GM21576 (cell line): ENCODE measurements around the gene EXOC1.
"Not testable (repeated sequence)": the region's sequence is repeated elsewhere in the genome, so short reads cannot be mapped to it uniquely, and the experiment has no call there.

ENCODE experiments used
- ATAC-seq: cut with Tn5 transposase; IDR thresholded peaks from one replicate; pipeline ENCODE4 v1.9.1; 2021; ENCODE audit warnings: mild to moderate bottlenecking, moderate library complexity; ENCODE audit not compliant: unreplicated experiment

The EXOC1 gene, protein sequence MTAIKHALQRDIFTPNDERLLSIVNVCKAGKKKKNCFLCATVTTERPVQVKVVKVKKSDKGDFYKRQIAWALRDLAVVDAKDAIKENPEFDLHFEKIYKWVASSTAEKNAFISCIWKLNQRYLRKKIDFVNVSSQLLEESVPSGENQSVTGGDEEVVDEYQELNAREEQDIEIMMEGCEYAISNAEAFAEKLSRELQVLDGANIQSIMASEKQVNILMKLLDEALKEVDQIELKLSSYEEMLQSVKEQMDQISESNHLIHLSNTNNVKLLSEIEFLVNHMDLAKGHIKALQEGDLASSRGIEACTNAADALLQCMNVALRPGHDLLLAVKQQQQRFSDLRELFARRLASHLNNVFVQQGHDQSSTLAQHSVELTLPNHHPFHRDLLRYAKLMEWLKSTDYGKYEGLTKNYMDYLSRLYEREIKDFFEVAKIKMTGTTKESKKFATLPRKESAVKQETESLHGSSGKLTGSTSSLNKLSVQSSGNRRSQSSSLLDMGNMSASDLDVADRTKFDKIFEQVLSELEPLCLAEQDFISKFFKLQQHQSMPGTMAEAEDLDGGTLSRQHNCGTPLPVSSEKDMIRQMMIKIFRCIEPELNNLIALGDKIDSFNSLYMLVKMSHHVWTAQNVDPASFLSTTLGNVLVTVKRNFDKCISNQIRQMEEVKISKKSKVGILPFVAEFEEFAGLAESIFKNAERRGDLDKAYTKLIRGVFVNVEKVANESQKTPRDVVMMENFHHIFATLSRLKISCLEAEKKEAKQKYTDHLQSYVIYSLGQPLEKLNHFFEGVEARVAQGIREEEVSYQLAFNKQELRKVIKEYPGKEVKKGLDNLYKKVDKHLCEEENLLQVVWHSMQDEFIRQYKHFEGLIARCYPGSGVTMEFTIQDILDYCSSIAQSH

DNA sequence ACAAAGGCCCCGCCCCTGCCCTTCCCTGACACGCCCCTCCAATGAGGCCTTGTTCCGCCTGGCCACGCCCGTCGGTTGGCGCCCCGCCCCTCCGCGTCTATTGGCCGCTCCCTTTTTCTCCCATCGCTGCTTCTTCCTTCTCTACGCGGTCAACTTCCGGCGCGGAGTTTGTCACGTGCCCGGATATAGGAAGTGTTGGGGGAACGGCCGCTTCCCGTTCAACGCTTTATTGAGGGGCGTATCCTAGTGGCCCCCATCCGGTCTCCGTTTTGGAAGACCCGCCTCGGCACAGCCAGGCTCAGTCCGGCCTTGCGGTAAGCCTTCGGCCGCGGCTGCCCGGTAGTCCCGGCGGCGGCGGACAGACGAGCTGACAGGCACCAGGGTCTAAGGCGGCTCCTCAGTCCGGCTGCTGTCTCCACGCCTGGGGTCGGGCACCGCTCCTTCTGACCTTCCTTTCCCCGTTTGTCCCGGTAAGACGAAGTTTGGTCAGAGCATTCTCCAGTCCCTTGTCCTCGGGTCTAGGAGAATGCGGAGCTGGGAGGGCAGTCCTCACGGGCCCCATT lies at the start of gene EXOC1:
EXOC1 (plus strand) TSS at position 165 of the 563 bp plus-strand sequence. CDS start 4,676 bp downstream, outside the sequence.
- ATAC-seq, result peak; percentile 98

DNA sequence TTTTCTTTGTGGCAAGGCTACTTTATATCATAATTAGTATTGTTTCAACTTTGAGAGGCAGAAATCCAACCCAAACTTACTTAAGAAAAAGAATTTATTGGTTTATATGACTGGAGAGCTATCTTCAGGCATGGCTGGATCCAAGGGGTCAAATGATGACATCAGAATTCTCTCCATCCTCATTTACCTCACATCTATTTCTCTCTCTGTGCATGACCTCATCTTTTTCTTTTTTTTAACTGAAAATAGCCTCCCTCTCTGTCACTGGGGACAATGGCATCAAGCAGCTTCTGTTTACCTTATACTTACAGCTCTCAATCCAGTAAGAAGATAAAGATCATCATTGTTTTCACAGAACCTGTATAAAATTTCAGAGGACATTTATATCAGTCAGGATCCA lies 45.9 kb upstream of the EXOC1 start:
- ATAC-seq, result no peak

DNA sequence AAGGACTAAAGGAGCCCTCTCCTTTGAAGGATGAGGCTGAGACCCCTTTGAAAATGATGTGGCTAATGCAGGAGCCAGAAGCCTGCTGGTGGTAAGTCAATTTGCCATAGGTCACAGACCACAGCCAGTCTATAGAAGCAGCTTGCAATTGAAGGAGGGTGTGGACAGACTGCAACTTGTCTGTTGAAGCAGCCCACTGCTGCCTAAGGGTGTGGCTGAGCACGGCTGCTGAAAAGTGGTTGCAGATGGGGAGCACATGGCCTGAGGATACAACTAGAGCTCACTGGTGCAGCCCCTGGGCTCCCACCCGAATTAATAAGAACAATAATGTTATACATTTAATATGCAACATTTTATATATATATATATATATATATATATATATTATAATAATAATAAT lies 45.3 kb upstream of the EXOC1 start:
- no peak for ATAC-seq

DNA sequence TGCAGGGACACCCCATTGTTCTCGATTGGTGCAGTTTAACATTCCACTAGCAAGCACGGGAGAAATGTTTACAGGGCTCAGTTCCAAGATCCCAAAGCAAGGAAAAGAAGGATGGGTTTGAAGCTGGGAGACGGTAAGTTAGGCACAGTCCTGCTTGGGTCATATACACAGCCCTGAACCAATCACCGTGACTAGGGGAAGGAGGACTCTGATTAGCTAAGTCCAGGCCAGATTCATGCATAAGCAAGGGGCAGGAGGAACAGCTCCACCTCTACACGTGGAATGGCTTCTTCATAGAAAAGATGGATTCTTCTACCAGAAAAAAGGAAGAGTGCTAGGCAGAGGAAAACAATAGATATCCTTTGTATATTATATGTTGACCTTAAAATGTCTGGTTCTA lies 44.8 kb upstream of the EXOC1 start:
- ATAC-seq, result no peak

DNA sequence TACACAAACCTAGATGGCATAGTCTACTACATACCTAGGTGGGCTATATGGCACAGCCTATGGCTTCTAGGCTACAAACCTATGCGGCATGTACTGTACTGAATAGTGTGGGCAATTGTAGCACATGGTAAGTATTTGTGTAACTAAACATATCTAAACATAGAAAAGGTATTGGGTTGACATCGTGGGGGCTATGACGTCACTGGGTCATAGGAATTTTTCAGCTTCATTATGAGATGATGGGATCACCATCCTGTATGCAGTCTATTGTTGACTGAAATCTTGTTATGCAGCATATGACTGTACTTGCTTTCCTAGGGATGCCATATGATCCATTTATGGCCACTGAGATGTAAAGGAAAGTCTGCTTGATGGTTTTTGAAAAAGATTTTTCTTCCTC lies 35.8 kb upstream of the EXOC1 start:
- ATAC-seq, result no peak

DNA sequence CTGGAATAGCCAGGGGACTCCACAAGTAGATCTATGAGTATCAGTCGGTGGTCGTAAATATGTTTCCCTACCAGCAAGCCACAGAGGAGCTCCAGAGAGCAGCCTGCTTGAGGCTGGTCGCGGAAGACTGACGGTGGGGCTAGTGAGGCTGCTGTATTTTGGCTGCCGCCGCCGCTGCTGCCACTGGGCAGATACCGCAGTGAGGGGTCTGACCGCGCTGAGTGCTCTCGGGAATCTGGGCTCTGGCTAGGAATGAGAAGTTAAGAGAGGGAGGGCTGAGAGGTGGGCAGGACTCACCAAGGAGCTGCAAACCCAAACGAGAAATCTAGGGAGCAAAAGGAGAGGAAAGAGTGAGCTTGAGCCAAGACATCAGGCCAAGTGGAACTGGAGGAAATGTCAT lies 33.8 kb upstream of the EXOC1 start, which contains the start of gene EXOC1L:
EXOC1L (plus strand) TSS at position 157 of the 400 bp plus-strand sequence; CDS start at position 394, 237 bp downstream.
- ATAC-seq, result no peak

DNA sequence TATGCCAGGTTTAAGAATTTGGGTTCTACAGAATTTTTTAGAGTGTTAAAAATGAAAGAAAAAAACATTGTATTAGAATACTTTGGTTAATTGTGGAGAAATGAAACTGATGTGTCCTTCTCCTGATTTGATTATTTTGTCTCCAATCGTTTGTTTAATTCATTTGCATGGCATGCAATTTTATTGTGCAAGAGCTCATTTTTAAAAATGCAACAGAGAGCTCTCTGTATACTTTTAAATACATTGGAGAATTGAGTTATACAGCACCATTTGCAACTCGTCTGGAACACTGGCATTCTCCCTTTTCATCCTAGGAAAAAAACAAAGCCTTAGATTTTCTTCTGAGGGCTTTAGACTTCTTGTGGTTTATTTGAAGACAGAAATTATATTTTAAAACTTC lies 33.2 kb upstream of the EXOC1 start:
- ATAC-seq, result no peak

DNA sequence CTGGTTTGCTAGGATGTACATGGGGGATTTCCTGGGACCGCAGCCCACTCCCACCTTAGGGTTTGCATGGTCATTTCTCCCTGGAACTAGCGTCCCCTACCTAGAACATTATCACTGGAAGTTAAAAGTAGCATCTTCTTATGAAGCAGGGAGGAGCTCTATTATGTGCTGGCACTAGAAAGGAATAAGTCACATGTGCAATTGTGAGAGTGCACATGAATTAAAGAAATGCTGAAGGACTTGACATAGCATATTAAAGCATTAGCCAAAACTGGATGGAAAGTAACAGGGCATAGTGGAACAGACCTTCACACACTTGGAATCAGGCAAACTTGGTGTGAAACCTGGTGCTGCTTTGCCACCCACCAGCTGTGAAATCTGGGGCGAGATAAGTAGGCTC lies 31.1 kb upstream of the EXOC1 start:
- no peak for ATAC-seq

DNA sequence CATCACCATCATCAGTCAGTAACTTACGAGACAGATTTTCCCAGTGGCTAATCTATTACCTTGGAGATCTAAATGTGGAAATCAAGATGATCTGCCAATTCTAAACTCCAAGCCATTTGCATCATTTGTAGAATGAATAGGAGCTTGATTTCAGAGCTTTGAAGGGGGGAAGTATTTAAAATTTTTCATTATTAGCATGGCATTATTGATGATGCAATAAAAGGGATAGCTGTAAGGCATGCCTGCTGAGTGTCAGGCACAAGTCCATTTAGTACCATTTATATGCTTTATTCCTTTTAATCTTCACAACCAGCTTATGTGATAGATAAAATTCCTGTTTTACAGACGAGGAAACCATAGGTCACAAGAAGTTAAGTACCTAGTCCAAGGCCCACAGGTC lies 28.6 kb upstream of the EXOC1 start:
- no peak for ATAC-seq

DNA sequence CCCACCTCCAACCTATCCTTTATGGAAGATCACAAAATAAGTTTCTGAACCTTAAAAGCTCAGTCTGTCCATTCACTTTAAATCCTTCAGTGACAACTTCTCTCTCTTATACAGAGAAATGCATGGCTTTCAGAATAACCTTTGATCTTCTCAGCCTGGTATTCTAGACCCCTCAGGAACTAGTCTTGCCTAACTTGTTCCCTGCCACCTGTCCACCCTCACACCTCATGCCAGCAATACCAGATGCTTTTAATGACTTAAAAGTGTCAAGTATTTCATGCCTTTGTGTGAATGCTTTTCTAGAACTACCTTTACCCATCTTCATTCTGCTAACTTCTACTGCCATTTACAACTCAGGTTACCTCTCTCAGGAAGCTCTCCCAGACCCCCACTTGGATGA lies 26.5 kb upstream of the EXOC1 start:
- ATAC-seq, result no peak

DNA sequence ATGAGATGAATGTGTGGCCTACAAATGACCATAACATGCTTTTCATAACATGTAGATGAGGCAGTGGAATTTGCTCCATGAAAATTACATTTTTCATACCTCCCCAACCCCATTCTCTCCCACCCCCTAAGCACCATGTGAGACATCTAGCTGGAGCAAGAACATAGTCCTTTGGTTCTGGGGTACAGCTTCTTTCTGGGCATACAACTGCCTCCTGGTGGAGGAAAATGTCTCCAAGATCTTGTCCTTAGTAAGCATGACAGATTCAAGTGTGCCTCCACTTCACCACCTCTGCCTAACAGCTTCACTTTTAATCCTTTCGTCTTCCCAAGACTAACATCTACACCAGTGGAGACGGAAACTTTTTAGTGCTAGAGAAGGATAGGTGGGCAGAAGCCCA lies 25.9 kb upstream of the EXOC1 start:
- ATAC-seq, result no peak

DNA sequence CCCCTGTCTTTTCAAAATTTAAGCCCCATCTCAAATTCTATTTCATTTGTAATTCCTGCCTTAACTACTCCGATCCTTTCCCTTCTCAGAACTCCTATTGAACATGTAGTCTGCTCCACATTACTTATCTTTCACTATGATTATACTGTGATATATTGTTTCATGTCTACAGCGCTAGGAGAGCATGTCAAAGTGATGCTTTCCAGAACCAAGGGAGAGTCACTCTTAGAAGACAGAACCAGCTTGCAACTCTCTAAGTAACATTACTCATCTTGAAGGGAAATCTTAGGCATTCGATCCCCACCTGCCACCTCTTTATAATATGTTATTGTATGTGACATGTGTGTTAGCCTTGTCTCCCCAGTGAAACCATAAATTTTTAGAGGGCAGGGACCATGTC lies 23.4 kb upstream of the EXOC1 start:
- ATAC-seq, result no peak

DNA sequence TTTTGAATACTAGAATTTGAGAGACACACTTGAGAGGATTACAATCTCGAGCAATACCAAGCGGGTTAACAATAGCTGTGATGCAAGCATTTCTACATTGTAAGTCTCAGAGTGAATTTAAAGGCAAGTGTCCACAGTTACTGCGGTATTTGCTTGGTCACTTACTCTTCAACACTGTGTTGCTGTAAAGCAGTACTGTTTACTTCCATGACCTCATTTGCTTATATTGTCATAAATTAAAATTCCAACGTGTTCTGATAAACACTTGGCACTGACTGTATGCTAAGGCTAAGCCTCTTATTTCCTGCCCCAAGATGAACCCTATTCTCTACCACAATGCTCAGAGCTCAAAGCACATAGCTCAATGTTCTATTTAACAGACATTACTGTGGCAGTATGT lies 22.7 kb upstream of the EXOC1 start:
- no peak for ATAC-seq

DNA sequence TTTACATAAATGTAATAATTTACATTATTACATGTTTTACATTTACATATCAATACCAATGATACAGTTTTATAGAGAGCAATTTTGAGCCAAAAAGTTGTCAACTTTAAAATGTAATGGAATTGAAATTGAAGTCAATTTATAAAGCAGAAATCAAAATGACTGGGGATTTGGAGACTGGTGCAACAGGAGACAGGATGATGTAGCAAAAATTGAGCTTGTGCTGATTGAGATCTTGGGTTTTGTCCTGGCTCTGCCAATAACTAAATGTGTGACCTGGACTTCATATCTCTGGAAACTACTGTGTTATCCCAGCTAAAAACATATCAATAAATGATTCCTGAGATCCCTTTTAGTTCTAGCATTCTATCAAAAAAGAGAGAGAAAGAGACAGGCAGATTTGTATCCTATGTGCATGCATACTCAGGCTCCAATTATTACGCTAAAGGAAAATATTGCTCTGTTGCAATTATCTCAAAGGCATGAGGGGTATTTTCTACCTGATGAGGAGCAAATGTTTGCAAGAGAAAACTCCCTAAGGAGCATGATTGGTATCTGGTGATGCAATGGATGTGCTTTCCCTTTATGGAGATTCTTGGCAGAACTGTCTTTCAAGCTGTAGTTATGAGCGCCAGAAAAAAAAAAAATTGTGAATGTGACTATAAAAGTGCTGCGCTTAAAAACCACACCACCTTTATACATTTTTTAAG lies 19.2 kb upstream of the EXOC1 start:
- ATAC-seq, result no peak

DNA sequence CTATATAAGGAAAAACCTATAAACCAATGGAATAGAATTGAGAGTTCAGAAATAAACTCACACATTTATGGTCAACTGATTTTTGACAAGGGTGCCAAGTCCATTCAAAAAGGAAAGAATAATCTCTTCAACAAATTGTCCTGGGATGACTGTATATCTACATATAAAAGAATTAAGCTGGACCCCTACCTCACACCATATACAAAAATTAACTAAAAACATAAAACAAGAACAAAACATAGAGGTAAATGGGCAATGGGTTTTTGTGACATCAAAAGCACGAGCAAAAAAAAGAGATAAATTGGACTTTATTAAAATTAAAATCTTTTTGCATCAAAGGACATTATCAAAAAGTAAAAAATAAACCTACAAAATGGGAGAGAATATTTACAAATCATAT lies 15.5 kb upstream of the EXOC1 start:
- no peak for ATAC-seq

DNA sequence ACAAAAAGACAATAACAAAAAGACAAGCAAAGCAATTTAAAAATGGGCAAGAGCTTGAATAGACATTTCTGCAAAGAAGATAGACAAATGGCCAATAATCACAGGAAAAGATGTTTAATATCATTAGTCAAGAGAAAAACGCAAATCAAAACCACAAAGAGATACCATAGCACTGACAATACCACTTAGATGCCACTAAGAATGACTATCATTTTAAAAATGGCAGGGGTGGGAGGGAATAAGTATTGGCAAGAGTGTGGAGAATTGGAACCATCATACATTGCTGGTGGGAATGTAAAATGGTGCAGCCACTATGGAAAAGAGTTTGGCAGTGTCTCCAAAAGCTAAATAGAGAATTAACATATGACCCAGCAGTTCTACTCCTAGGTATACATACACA lies 15.1 kb upstream of the EXOC1 start:
- ATAC-seq, result no peak

DNA sequence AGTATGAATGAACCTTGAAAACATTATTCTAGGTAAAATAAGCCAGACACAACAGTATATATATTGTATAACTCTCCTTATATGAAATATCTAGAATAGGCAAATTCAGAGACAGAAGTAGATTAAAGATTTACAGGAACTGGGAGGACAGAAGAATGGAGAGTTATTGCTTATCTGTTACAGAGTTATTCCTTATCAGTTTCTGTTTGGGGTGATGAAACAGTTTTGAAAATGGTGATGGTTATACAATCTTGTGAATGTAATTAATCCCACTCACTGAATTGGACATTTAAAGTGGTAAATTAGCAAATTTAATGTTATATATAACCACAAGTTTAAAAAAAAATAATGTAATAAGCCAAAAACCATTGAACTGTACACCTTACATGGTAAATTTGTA lies 14.5 kb upstream of the EXOC1 start:
- no peak for ATAC-seq

DNA sequence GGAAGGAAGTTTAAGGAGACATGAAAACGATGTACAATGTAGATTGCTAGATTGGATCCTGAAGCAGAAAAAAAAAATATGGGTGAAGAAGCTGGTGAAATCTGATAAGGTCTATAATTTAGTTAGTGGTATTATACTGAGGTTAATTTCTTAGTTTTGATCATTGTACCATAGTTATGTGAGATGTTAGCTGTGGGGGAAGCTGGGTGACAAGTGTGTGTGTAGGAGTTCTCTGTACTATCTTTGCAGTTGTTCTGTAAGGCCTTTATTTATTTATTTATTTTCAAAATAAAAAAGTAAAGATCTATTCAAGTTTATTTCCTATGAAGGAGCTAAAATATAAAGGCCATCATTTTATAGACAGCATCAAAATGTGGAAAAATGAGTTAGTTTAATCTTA lies 12.5 kb upstream of the EXOC1 start:
- ATAC-seq, result no peak

DNA sequence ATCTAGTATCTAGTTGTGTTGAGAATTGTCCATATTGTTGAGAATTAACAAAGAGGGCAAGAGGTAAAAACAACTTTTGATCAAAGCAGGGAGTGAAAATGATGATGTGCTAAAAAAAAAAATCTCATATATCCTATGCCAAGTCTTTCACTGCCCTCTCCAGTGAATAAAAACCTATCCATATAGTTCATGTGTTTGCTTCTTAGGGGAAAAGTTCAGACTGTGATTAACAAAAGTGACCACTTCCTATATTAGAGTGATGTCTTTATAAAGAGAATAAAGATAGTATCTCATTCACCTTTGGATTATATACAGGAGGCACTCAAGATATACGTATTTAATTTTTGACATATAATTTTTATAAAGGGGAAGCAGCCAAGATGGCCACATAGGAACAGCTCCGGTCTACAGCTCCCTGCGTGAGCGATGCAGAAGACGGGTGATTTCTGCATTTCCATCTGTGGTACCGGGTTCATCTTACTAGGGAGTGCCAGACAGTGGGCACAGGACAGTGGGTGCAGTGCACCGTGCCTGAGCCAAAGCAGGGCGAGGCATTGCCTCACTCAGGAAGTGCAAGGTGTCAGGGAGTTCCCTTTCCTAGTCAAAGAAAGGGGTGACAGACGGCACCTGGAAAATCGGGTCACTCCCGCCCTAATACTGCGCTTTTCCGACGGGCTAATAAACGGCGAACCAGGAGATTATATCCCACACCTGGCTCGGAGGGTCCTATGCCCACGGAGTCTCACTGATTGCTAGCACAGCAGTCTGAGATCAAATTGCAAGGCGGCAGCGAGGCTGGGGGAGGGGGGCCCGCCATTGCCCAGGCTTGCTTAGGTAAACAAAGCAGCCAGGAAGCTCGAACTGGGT lies 11.8 kb upstream of the EXOC1 start:
- ATAC-seq, result not testable (repeated sequence)

DNA sequence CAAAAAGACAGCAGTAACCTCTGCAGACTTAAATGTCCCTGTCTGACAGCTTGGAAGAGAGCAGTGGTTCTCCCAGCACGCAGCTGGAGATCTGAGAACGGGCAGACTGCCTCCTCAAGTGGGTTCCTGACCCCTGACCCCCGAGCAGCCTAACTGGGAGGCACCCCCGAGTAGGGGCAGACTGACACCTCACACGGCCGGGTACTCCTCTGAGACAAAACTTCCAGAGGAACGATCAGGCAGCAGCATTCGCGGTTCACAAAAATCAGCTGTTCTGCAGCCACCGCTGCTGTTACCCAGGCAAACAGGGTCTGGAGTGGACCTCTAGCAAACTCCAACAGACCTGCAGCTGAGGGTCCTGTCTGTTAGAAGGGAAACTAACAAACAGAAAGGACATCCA lies 11.1 kb upstream of the EXOC1 start:
- ATAC-seq, result not testable (repeated sequence)
